Activated CD4-positive, alpha-beta memory T cell treated with anti-CD3 and anti-CD28 coated beads for 36 hours (primary cell): Measurements from ENCODE around the gene TRABD2A. TPM values are rescaled to one million over a fixed set of nuclear protein-coding genes. Genes with fewer than 3 reads are reported as not detected.
"Not testable (repeated sequence)": the region's sequence is repeated elsewhere in the genome, so short reads cannot be mapped to it uniquely, and the experiment has no call there.

Experiments used
- CTCF ChIA-PET: fragments of 350-600 bp; sonication (Branson Sonifier 250); formaldehyde crosslinking; loops from one replicate; lab custom pipeline; 2021; ENCODE audit warnings: antibody characterized with exemption, inconsistent platforms; lab: Charles Lee
- POLR2A ChIA-PET: fragments of 350-600 bp; sonication (Branson Sonifier 250); formaldehyde crosslinking; loops from one replicate; lab custom pipeline; 2021; ENCODE audit warnings: antibody characterized with exemption; lab: Charles Lee
- DNase-seq: peaks from one replicate; pipeline ENCODE4 v3.0.0-alpha.2; 2020
- H3K27ac Mint-ChIP-seq: one replicate; pipeline ENCODE4 v1.8.0; 2021; ENCODE audit warnings: mixed read lengths
- H3K27me3 Mint-ChIP-seq: one replicate; pipeline ENCODE4 v1.8.0; 2021; ENCODE audit warnings: mixed read lengths
- H3K36me3 Mint-ChIP-seq: one replicate; pipeline ENCODE4 v1.8.0; 2021; ENCODE audit warnings: mixed read lengths
- H3K4me1 Mint-ChIP-seq: one replicate; pipeline ENCODE4 v1.8.0; 2021; ENCODE audit warnings: low read depth, mixed read lengths
- H3K4me3 Mint-ChIP-seq: one replicate; pipeline ENCODE4 v1.8.0; 2021; ENCODE audit warnings: mild to moderate bottlenecking, mixed read lengths
- H3K9me3 Mint-ChIP-seq: one replicate; pipeline ENCODE4 v1.8.0; 2021; ENCODE audit warnings: mixed read lengths
- intact Hi-C: fragments of 100-400 bp; cut with micrococcal nuclease; formaldehyde crosslinking; loops from one replicate; pipeline ENCODE4 v1.15.1; 2023
- total RNA-seq, 2 experiments: library from RNA; stranded (reverse); gene quantifications; one replicate each; pipeline ENCODE4 v1.2.3, GENCODE V29; 2021

TRABD2A gene
- total RNA-seq = 10 to 100 TPM; 29.6 to 30.1 TPM

- Mint-ChIP-seq H3K27ac (peak within 1 kb of the TSS; percentile 99), H3K27me3 (no peaks in the 10 kb centered on the region), H3K4me1 (peaks cover 50% of the 10 kb centered on the region), H3K4me3 (peak within 1 kb of the TSS; percentile 94), H3K36me3 (peaks cover 5% of the 10 kb centered on the region), H3K9me3 (no peaks in the 10 kb centered on the region)
- peak; percentile 76 for DNase-seq
- POLR2A ChIA-PET = interaction anchor here (0.6 to 4.2 kb wide), 9 partner anchors 8 to 65 kb away, joined by 3 to 39 read pairs (median 4); partner anchors contain the start of gene TMSB10
- CTCF ChIA-PET = interaction anchor here (0.6 to 10.4 kb wide), 14 partner anchors 11 to 422 kb away, joined by 3 to 119 read pairs (median 4); partner anchors contain the start of genes SUCLG1 and TMSB10
- intact Hi-C loops = loop anchor here (1.0 to 5.0 kb wide), 4 partner anchors 24 to 364 kb away; partner anchors contain the start of gene DNAH6
Observed at GRCh38 chr2:84880645-84881521, at the start of gene TRABD2A. Gene TRABD2A (minus strand): TSS chr2:84881084. CDS start chr2:84881039, 45 bp downstream.

- Mint-ChIP-seq H3K4me1 (peaks cover 51% of the 10 kb centered on the region), H3K27me3 (no peaks in the 10 kb centered on the region)
Observed at GRCh38 chr2:84927275-84927627, 46.4 kb upstream of the TRABD2A start.

GRCh38 chr2:84925724-84926376 lies 45.0 kb upstream of the TRABD2A start:
- Mint-ChIP-seq H3K36me3 (no peaks in the 10 kb centered on the region), H3K4me3 (peak overlapping the region; percentile 82), H3K9me3 (no peaks in the 10 kb centered on the region), H3K27ac (peak overlapping the region; percentile 93), H3K4me1 (peaks cover 41% of the 10 kb centered on the region), H3K27me3 (no peaks in the 10 kb centered on the region)
- CTCF ChIA-PET = interaction anchor here (0.5 to 3.7 kb wide), 81 partner anchors 9 to 1111 kb away, joined by 3 to 181 read pairs (median 6); partner anchors contain the start of genes DNAH6, KCMF1, SUCLG1 and TGOLN2
- peak; percentile 100 for DNase-seq
- intact Hi-C loops = loop anchor here (1.0 to 5.0 kb wide), 17 partner anchors 19 to 467 kb away; partner anchors contain the start of genes DNAH6, SUCLG1 and TCF7L1
- POLR2A ChIA-PET = interaction anchor here (0.5 to 3.8 kb wide), 17 partner anchors 14 to 131 kb away, joined by 3 to 41 read pairs (median 4); partner anchors contain the start of genes KCMF1, TMSB10 and TRABD2A

More at GRCh38 chr2:84927275-84927627, 46.4 kb upstream of the TRABD2A start:
- no peaks in the 10 kb centered on the region for H3K36me3 Mint-ChIP-seq
- CTCF ChIA-PET = interaction anchor here (2.1 to 3.7 kb wide), 8 partner anchors 12 to 357 kb away, joined by 5 to 181 read pairs (median 24); partner anchors contain the start of genes KCMF1 and TMSB10
- H3K4me3 Mint-ChIP-seq = peak overlapping the region; percentile 82
- POLR2A ChIA-PET = interaction anchor here (1.7 to 2.2 kb wide), 2 partner anchors 12 to 90 kb away, joined by 4 to 28 read pairs; no protein-coding TSS in a partner anchor
- intact Hi-C loops = loop anchor here (1.0 to 5.0 kb wide), 7 partner anchors 11 to 410 kb away; partner anchors contain the start of genes DNAH6 and TCF7L1
- DNase-seq = no peak
- no peaks in the 10 kb centered on the region for H3K9me3 Mint-ChIP-seq
- peak overlapping the region; percentile 93 for H3K27ac Mint-ChIP-seq

GRCh38 chr2:84925336-84925723 lies 44.4 kb upstream of the TRABD2A start:
- POLR2A ChIA-PET = interaction anchor here (0.5 to 3.8 kb wide), 16 partner anchors 14 to 132 kb away, joined by 3 to 41 read pairs (median 4); partner anchors contain the start of genes KCMF1, TMSB10 and TRABD2A
- Mint-ChIP-seq H3K4me1 (peaks cover 41% of the 10 kb centered on the region), H3K27ac (peak overlapping the region; percentile 93), H3K4me3 (peak overlapping the region; percentile 12), H3K9me3 (no peaks in the 10 kb centered on the region), H3K36me3 (no peaks in the 10 kb centered on the region), H3K27me3 (no peaks in the 10 kb centered on the region)
- CTCF ChIA-PET = interaction anchor here (0.5 to 3.7 kb wide), 74 partner anchors 8 to 1111 kb away, joined by 3 to 181 read pairs (median 6); partner anchors contain the start of genes DNAH6, KCMF1, SUCLG1 and TGOLN2
- DNase-seq = no peak
- intact Hi-C loops = loop anchor here (1.0 to 5.0 kb wide), 13 partner anchors 18 to 466 kb away; partner anchors contain the start of genes DNAH6, SUCLG1 and TCF7L1

- H3K27ac Mint-ChIP-seq = peak overlapping the region; percentile 93
- DNase-seq = peak; percentile 86
- H3K4me3 Mint-ChIP-seq = peak overlapping the region; percentile 72
- H3K9me3 Mint-ChIP-seq = no peaks in the 10 kb centered on the region
- ChIA-PET POLR2A (interaction anchor here (0.6 to 3.8 kb wide), 8 partner anchors 13 to 466 kb away, joined by 3 to 41 read pairs (median 11); partner anchors contain the start of genes KCMF1, TMSB10 and TRABD2A), CTCF (interaction anchor here (0.7 to 3.7 kb wide), 30 partner anchors 7 to 403 kb away, joined by 3 to 181 read pairs (median 10); partner anchors contain the start of genes KCMF1, TGOLN2, TMSB10 and TRABD2A)
- H3K36me3 Mint-ChIP-seq = no peaks in the 10 kb centered on the region
- no peaks in the 10 kb centered on the region for H3K27me3 Mint-ChIP-seq
- intact Hi-C loops = loop anchor here (1.0 to 5.0 kb wide), 13 partner anchors 17 to 465 kb away; partner anchors contain the start of genes DNAH6, SUCLG1 and TCF7L1
- peaks cover 48% of the 10 kb centered on the region for H3K4me1 Mint-ChIP-seq
Observed at GRCh38 chr2:84924173-84925106, 43.6 kb upstream of the TRABD2A start.

GRCh38 chr2:84923009-84923408 lies 42.1 kb upstream of the TRABD2A start:
- intact Hi-C loops = no loop called here
- Mint-ChIP-seq H3K27me3 (no peaks in the 10 kb centered on the region), H3K4me3 (no peak overlapping the region), H3K4me1 (peaks cover 57% of the 10 kb centered on the region), H3K36me3 (no peaks in the 10 kb centered on the region), H3K27ac (peak overlapping the region; percentile 33), H3K9me3 (no peaks in the 10 kb centered on the region)
- POLR2A ChIA-PET = no interaction called here
- DNase-seq = no peak
- CTCF ChIA-PET = interaction anchor here (0.6 kb wide), 1 partner anchor 473 kb away, joined by 3 read pairs; no protein-coding TSS in a partner anchor

GRCh38 chr2:84919885-84920580 lies 39.1 kb upstream of the TRABD2A start:
- H3K4me1 Mint-ChIP-seq = peaks cover 39% of the 10 kb centered on the region
- ChIA-PET CTCF (interaction anchor here (1.0 to 2.3 kb wide), 7 partner anchors 14 to 42 kb away, joined by 3 to 10 read pairs (median 4); no protein-coding TSS in a partner anchor), POLR2A (interaction anchor here (0.6 to 1.9 kb wide), 6 partner anchors 12 to 38 kb away, joined by 3 to 27 read pairs (median 4); partner anchors contain the start of genes TMSB10 and TRABD2A)
- H3K36me3 Mint-ChIP-seq = no peaks in the 10 kb centered on the region
- H3K27ac Mint-ChIP-seq = peak overlapping the region; percentile 82
- H3K27me3 Mint-ChIP-seq = no peaks in the 10 kb centered on the region
- peak overlapping the region; percentile 37 for H3K4me3 Mint-ChIP-seq
- peak; percentile 74 for DNase-seq
- no peaks in the 10 kb centered on the region for H3K9me3 Mint-ChIP-seq
- intact Hi-C loops = loop anchor here (1.0 kb wide), 2 partner anchors 13 to 38 kb away; no protein-coding TSS in a partner anchor

GRCh38 chr2:84918430-84918829 lies 37.5 kb upstream of the TRABD2A start:
- Mint-ChIP-seq H3K4me3 (no peak overlapping the region), H3K4me1 (peaks cover 27% of the 10 kb centered on the region)

GRCh38 chr2:84917821-84918220 lies 36.9 kb upstream of the TRABD2A start:
- intact Hi-C loops, H3K9me3 Mint-ChIP-seq, H3K36me3 Mint-ChIP-seq, H3K4me3 Mint-ChIP-seq, H3K27me3 Mint-ChIP-seq, DNase-seq: not testable (repeated sequence)
- peaks cover 24% of the 10 kb centered on the region for H3K4me1 Mint-ChIP-seq
- POLR2A ChIA-PET = interaction anchor here (1.7 kb wide), 1 partner anchor 11 kb away, joined by 6 read pairs; no protein-coding TSS in a partner anchor
- CTCF ChIA-PET = interaction anchor here (1.7 kb wide), 1 partner anchor 8 kb away, joined by 22 read pairs; no protein-coding TSS in a partner anchor
- H3K27ac Mint-ChIP-seq = peak overlapping the region; percentile 58

More at GRCh38 chr2:84918430-84918829, 37.5 kb upstream of the TRABD2A start:
- Mint-ChIP-seq H3K27me3 (no peaks in the 10 kb centered on the region), H3K36me3 (no peaks in the 10 kb centered on the region), H3K9me3 (no peaks in the 10 kb centered on the region), H3K27ac (peak overlapping the region; percentile 58)
- POLR2A ChIA-PET = interaction anchor here (1.0 kb wide), 1 partner anchor 41 kb away, joined by 3 read pairs; no protein-coding TSS in a partner anchor
- CTCF ChIA-PET = interaction anchor here (1.1 to 1.5 kb wide), 3 partner anchors 12 to 36 kb away, joined by 3 to 8 read pairs (median 4); no protein-coding TSS in a partner anchor
- intact Hi-C loops = no loop called here
- DNase-seq = no peak
